ENCODE results near the gene PTAFR. TPM values are rescaled to one million over a fixed set of nuclear protein-coding genes. Genes with fewer than 3 reads are reported as not detected.

PTAFR gene
- total RNA-seq, 1 experiment from 2014 or later: 2.6 TPM

DNA sequence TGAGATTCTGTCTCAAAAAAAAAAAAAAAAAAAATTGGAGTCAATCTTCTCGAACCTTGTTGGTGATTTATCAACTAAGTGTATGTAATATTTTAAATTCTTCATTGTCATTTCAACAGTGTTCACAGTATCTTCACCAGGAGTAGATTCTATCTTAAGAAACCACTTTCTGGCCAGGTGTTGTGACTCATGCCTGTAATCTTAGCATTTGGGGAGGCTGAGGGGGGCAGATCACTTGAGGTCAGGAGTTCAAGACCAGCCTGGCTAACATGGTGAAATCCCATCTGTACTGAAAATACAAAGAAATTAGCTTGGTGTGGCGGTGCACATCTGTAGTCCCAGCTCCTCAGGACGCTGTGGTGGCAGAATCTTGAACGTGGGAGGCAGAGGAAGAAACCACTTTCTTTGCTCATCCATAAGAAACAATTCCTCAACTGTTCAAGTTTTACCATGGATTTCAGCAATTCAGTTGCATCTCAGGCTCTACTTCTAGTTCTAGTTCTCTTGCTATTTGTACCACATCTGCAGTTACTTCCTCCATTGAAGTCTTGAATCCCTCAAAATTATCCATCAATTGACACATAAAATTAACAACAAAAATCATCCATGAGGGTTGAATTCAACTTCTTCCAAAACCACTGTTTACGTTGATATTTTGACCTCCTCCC lies 57.7 kb downstream of the PTAFR start:
- Mint-ChIP-seq H3K36me3 (no peaks in the 10 kb centered on the region), H3K4me3 (no peak overlapping the region), H3K27me3 (ENCODE audit: low read depth) (peaks cover 2% of the 10 kb centered on the region; the same call in 1 of the 2 replicates), H3K27ac (no peak overlapping the region), H3K4me1 (no peaks in the 10 kb centered on the region), H3K9me3 (peaks cover 3% of the 10 kb centered on the region; the same call in 1 of the 2 replicates)
- no peak for DNase-seq (ENCODE audit: low spot score)
- TF ChIP-seq, protein P1, sequence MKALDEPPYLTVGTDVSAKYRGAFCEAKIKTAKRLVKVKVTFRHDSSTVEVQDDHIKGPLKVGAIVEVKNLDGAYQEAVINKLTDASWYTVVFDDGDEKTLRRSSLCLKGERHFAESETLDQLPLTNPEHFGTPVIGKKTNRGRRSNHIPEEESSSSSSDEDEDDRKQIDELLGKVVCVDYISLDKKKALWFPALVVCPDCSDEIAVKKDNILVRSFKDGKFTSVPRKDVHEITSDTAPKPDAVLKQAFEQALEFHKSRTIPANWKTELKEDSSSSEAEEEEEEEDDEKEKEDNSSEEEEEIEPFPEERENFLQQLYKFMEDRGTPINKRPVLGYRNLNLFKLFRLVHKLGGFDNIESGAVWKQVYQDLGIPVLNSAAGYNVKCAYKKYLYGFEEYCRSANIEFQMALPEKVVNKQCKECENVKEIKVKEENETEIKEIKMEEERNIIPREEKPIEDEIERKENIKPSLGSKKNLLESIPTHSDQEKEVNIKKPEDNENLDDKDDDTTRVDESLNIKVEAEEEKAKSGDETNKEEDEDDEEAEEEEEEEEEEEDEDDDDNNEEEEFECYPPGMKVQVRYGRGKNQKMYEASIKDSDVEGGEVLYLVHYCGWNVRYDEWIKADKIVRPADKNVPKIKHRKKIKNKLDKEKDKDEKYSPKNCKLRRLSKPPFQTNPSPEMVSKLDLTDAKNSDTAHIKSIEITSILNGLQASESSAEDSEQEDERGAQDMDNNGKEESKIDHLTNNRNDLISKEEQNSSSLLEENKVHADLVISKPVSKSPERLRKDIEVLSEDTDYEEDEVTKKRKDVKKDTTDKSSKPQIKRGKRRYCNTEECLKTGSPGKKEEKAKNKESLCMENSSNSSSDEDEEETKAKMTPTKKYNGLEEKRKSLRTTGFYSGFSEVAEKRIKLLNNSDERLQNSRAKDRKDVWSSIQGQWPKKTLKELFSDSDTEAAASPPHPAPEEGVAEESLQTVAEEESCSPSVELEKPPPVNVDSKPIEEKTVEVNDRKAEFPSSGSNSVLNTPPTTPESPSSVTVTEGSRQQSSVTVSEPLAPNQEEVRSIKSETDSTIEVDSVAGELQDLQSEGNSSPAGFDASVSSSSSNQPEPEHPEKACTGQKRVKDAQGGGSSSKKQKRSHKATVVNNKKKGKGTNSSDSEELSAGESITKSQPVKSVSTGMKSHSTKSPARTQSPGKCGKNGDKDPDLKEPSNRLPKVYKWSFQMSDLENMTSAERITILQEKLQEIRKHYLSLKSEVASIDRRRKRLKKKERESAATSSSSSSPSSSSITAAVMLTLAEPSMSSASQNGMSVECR (CRISPR knock-in tag; IDR thresholded peaks at IDR 0.05; ENCODE audit: borderline replicate concordance): no peak
- no peak for TF ChIP-seq JAZF1 (CRISPR knock-in tag; IDR thresholded peaks at IDR 0.05)
- no peak for TF ChIP-seq ETV6 (CRISPR knock-in tag; IDR thresholded peaks at IDR 0.05)
- no peak for TF ChIP-seq RELA (CRISPR knock-in tag; IDR thresholded peaks at IDR 0.05; ENCODE audit: borderline replicate concordance)
- TF ChIP-seq TP53 (CRISPR knock-in tag; IDR thresholded peaks at IDR 0.05): no peak
- no peak for TF ChIP-seq FOXK1 (CRISPR knock-in tag; IDR thresholded peaks at IDR 0.05)
- no peak for ATAC-seq
- ChIA-PET POLR2A (interaction anchor here (1.0 kb wide), 1 partner anchor 30 kb away, joined by 3 read pairs; the partner anchor contains the start of gene EYA3), CTCF (no interaction called here)

DNA sequence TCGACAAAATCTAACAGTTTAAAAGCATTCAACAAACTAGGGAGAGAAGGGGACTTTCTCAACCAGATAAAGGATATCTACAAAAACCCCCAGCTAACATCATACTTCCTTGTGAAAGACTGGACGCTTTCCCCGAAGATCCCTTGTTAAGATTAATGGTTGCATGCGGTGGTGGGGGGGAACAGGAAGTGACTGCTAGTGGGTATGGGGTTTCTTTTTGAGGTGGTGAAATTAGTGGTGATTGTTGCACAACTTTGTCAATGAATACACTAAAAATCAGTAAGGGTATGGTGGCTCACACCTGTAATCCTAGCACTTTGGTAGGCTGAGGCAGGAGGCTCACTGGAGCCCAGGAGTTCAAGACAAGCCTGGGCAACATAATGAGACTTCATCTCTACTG lies 61.2 kb downstream of the PTAFR start:
- Mint-ChIP-seq H3K27ac (no peak overlapping the region), H3K4me1 (no peaks in the 10 kb centered on the region), H3K27me3 (ENCODE audit: low read depth) (no peaks in the 10 kb centered on the region), H3K9me3 (peaks cover 4% of the 10 kb centered on the region; the same call in 1 of the 2 replicates), H3K4me3 (no peak overlapping the region), H3K36me3 (no peaks in the 10 kb centered on the region)
- ATAC-seq: no peak
- no peak for DNase-seq (ENCODE audit: low spot score)
- TF ChIP-seq, protein P2, sequence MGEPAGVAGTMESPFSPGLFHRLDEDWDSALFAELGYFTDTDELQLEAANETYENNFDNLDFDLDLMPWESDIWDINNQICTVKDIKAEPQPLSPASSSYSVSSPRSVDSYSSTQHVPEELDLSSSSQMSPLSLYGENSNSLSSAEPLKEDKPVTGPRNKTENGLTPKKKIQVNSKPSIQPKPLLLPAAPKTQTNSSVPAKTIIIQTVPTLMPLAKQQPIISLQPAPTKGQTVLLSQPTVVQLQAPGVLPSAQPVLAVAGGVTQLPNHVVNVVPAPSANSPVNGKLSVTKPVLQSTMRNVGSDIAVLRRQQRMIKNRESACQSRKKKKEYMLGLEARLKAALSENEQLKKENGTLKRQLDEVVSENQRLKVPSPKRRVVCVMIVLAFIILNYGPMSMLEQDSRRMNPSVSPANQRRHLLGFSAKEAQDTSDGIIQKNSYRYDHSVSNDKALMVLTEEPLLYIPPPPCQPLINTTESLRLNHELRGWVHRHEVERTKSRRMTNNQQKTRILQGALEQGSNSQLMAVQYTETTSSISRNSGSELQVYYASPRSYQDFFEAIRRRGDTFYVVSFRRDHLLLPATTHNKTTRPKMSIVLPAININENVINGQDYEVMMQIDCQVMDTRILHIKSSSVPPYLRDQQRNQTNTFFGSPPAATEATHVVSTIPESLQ (CRISPR knock-in tag; IDR thresholded peaks at IDR 0.05): no peak
- TF ChIP-seq ZNF219 (CRISPR knock-in tag; IDR thresholded peaks at IDR 0.05; ENCODE audit: borderline replicate concordance) (no peak), GABPB1 (CRISPR knock-in tag; IDR thresholded peaks at IDR 0.05) (peak; percentile 70)
- CTCF ChIA-PET: no interaction called here
- POLR2A ChIA-PET: no interaction called here

DNA sequence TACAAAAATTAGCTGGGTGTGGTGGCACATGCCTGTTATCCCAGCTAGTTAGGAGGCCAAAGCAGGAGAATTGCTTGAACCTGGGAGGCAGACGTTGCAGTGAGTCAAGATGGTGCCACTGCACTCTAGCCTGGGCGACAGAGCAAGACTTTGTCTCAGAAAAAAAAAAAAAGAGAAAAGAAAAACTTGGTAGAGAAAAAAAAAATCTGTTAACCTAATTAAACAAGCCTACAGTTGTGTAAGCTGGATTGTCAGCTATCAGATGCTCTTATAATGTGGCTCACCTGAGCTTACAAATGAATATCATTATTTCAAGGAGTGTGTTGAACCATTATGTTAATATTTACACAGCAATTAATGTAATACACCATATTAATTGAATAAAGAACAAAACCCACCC lies 61.6 kb downstream of the PTAFR start:
- ATAC-seq (no peak), DNase-seq (ENCODE audit: low spot score) (no peak)
- H3K4me1 Mint-ChIP-seq: no peaks in the 10 kb centered on the region
- CTCF ChIA-PET: interaction anchor here (2.2 kb wide), 1 partner anchor 10 kb away, joined by 11 read pairs; no protein-coding TSS in a partner anchor
- POLR2A ChIA-PET: no interaction called here
- H3K36me3 Mint-ChIP-seq: no peaks in the 10 kb centered on the region
- H3K27ac Mint-ChIP-seq: no peak overlapping the region
- no peak overlapping the region for H3K4me3 Mint-ChIP-seq
- peaks cover 4% of the 10 kb centered on the region; the same call in 1 of the 2 replicates for H3K9me3 Mint-ChIP-seq
- H3K27me3 Mint-ChIP-seq (ENCODE audit: low read depth): no peaks in the 10 kb centered on the region
- no peak for TF ChIP-seq NFATC4 (CRISPR knock-in tag; IDR thresholded peaks at IDR 0.05)
- no peak for TF ChIP-seq GTF2I (CRISPR knock-in tag; conservative IDR thresholded peaks at IDR 0.05)
- no peak for TF ChIP-seq TEAD1 (CRISPR knock-in tag; IDR thresholded peaks at IDR 0.05)
- no peak for TF ChIP-seq NR3C1 (CRISPR knock-in tag; conservative IDR thresholded peaks at IDR 0.05; ENCODE audit: low read depth)
- TF ChIP-seq ZNF423 (CRISPR knock-in tag; IDR thresholded peaks at IDR 0.05): no peak
- no peak for TF ChIP-seq TP53 (CRISPR knock-in tag; IDR thresholded peaks at IDR 0.05)
- TF ChIP-seq, protein P3, sequence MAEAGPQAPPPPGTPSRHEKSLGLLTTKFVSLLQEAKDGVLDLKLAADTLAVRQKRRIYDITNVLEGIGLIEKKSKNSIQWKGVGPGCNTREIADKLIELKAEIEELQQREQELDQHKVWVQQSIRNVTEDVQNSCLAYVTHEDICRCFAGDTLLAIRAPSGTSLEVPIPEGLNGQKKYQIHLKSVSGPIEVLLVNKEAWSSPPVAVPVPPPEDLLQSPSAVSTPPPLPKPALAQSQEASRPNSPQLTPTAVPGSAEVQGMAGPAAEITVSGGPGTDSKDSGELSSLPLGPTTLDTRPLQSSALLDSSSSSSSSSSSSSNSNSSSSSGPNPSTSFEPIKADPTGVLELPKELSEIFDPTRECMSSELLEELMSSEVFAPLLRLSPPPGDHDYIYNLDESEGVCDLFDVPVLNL (CRISPR knock-in tag; IDR thresholded peaks at IDR 0.05; ENCODE audit: borderline replicate concordance, low read depth): no peak
- TF ChIP-seq, protein P4, sequence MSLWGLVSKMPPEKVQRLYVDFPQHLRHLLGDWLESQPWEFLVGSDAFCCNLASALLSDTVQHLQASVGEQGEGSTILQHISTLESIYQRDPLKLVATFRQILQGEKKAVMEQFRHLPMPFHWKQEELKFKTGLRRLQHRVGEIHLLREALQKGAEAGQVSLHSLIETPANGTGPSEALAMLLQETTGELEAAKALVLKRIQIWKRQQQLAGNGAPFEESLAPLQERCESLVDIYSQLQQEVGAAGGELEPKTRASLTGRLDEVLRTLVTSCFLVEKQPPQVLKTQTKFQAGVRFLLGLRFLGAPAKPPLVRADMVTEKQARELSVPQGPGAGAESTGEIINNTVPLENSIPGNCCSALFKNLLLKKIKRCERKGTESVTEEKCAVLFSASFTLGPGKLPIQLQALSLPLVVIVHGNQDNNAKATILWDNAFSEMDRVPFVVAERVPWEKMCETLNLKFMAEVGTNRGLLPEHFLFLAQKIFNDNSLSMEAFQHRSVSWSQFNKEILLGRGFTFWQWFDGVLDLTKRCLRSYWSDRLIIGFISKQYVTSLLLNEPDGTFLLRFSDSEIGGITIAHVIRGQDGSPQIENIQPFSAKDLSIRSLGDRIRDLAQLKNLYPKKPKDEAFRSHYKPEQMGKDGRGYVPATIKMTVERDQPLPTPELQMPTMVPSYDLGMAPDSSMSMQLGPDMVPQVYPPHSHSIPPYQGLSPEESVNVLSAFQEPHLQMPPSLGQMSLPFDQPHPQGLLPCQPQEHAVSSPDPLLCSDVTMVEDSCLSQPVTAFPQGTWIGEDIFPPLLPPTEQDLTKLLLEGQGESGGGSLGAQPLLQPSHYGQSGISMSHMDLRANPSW (CRISPR knock-in tag; conservative IDR thresholded peaks at IDR 0.05; ENCODE audit: low read depth): no peak
- no peak for TF ChIP-seq FOXK1 (CRISPR knock-in tag; IDR thresholded peaks at IDR 0.05)
- no peak for TF ChIP-seq RORB (CRISPR knock-in tag; IDR thresholded peaks at IDR 0.05)
- TF ChIP-seq SMAD4 (CRISPR knock-in tag; IDR thresholded peaks at IDR 0.05): no peak
- TF ChIP-seq, protein P5, sequence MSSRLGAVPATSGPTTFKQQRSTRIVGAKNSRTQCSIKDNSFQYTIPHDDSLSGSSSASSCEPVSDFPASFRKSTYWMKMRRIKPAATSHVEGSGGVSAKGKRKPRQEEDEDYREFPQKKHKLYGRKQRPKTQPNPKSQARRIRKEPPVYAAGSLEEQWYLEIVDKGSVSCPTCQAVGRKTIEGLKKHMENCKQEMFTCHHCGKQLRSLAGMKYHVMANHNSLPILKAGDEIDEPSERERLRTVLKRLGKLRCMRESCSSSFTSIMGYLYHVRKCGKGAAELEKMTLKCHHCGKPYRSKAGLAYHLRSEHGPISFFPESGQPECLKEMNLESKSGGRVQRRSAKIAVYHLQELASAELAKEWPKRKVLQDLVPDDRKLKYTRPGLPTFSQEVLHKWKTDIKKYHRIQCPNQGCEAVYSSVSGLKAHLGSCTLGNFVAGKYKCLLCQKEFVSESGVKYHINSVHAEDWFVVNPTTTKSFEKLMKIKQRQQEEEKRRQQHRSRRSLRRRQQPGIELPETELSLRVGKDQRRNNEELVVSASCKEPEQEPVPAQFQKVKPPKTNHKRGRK (CRISPR knock-in tag; IDR thresholded peaks at IDR 0.05; ENCODE audit: borderline replicate concordance): no peak
- no peak for TF ChIP-seq SOX15 (CRISPR knock-in tag; IDR thresholded peaks at IDR 0.05)
- no peak for TF ChIP-seq ZNF263 (CRISPR knock-in tag; IDR thresholded peaks at IDR 0.05; ENCODE audit: low read depth)

All from WTC11 (cell line).